BJ (cell line): ENCODE measurements around the gene OR51E2. TPM values are rescaled to one million over a fixed set of nuclear protein-coding genes. Genes with fewer than 3 reads are reported as not detected.
"Not testable (repeated sequence)": the region's sequence is repeated elsewhere in the genome, so short reads cannot be mapped to it uniquely, and the experiment has no call there.

Experiments used
- CTCF ChIA-PET: fragments of 350-600 bp; formaldehyde crosslinking; extraction: SDS; loops from one replicate; lab custom pipeline; 2021; ENCODE audit warnings: antibody characterized with exemption, inconsistent platforms; lab: Yijun Ruan, JAX
- POLR2A ChIA-PET: fragments of 300-600 bp; sonication (Branson Sonifier 250); formaldehyde crosslinking; extraction: SDS; loops from one replicate; lab custom pipeline; 2021; ENCODE audit warnings: antibody characterized with exemption; lab: Charles Lee
- DNase-seq: peaks from one replicate; pipeline ENCODE4 v3.0.0-alpha.2; 2011; ENCODE audit warnings: low read depth
- H3K27me3 ChIP-seq: 2 replicates; pipeline ENCODE4 v1.6.0; 2011; ENCODE audit warnings: low read length; ENCODE audit not compliant: control insufficient read depth, insufficient read depth
- H3K36me3 ChIP-seq: 2 replicates; pipeline ENCODE4 v1.5.1; 2011; ENCODE audit warnings: low read length; ENCODE audit not compliant: control insufficient read depth, insufficient read depth
- H3K4me3 ChIP-seq: 2 replicates; pipeline ENCODE4 v1.5.1; 2011; ENCODE audit warnings: low read depth, mild to moderate bottlenecking, control low read depth, low read length
- CTCF ChIP-seq: IDR thresholded peaks from 2 replicates; pipeline ENCODE4 v1.5.1; 2011; ENCODE audit warnings: low read depth, mild to moderate bottlenecking, control low read depth, inconsistent platforms, low read length, moderate library complexity; ENCODE audit not compliant: insufficient read depth
- polyA minus RNA-seq: library from RNA; depleted of rRNA, polyadenylated mRNA; stranded (reverse); fragments of >200 nt; gene quantifications from 2 replicates; pipeline ENCODE4 v1.2.3, GENCODE V29; 2011; rRNA and poly(A)+ RNA removed
- polyA plus RNA-seq: library from polyadenylated mRNA; depleted of rRNA; stranded (reverse); fragments of >200 nt; gene quantifications from 2 replicates; pipeline ENCODE4 v1.2.3, GENCODE V29; 2011; rRNA removed

The OR51E2 gene
- polyA plus RNA-seq (not detected in 2 replicates), polyA minus RNA-seq (not detected in 2 replicates)

- POLR2A ChIA-PET, result no interaction called here
- CTCF ChIA-PET, result interaction anchor here (1.3 kb wide), 1 partner anchor 61 kb away, joined by 3 read pairs; the partner anchor contains the start of gene OR51D1
- H3K4me3 ChIP-seq, result no peak within 1 kb of the TSS
- no peaks in the 10 kb centered on the region for H3K36me3 ChIP-seq
- TF ChIP-seq CTCF, result no peak
- H3K27me3 ChIP-seq, result no peaks in the 10 kb centered on the region
- DNase-seq, result no peak
Measured at GRCh38 chr11:4697585-4697984, at the start of gene OR51E2. OR51E2 (minus strand) TSS chr11:4697853; CDS start chr11:4682711, 15,142 bp downstream.

GRCh38 chr11:4740735-4741134 is 43.1 kb upstream of the OR51E2 start:
- H3K27me3 ChIP-seq, result no peaks in the 10 kb centered on the region
- POLR2A ChIA-PET, result no interaction called here
- CTCF ChIA-PET, result no interaction called here
- H3K36me3 ChIP-seq, result no peaks in the 10 kb centered on the region
- TF ChIP-seq CTCF, result no peak
- H3K4me3 ChIP-seq, result no peak overlapping the region
- DNase-seq, result no peak

- Histone ChIP-seq H3K4me3 (no peak overlapping the region), H3K27me3 (no peaks in the 10 kb centered on the region), H3K36me3 (no peaks in the 10 kb centered on the region)
- TF ChIP-seq CTCF, result no peak
- ChIA-PET CTCF (no interaction called here), POLR2A (no interaction called here)
- DNase-seq, result no peak
Measured at GRCh38 chr11:4727171-4727570, 29.5 kb upstream of the OR51E2 start.

GRCh38 chr11:4722616-4723534 is 25.2 kb upstream of the OR51E2 start:
- H3K27me3 ChIP-seq, H3K36me3 ChIP-seq, POLR2A ChIA-PET, H3K4me3 ChIP-seq, DNase-seq: not testable (repeated sequence)
- CTCF ChIA-PET, result interaction anchor here (0.9 kb wide), 1 partner anchor 535 kb away, joined by 3 read pairs; no protein-coding TSS in a partner anchor

GRCh38 chr11:4714300-4714699 is 16.6 kb upstream of the OR51E2 start:
- ChIA-PET POLR2A (no interaction called here), CTCF (no interaction called here)
- Histone ChIP-seq H3K27me3 (no peaks in the 10 kb centered on the region), H3K4me3 (no peak overlapping the region), H3K36me3 (no peaks in the 10 kb centered on the region)
- DNase-seq, result no peak
- TF ChIP-seq CTCF, result no peak
